Occipital lobe (tissue), 2 donors: ENCODE results near the gene MIB1. TPM values are rescaled to one million over a fixed set of nuclear protein-coding genes. Genes with fewer than 3 reads are reported as not detected.
A peak's percentile ranks its signal among the peaks of the same experiment; 100 is the strongest.

ENCODE experiments used
- DNase-seq: peaks from one replicate; lab custom pipeline; 2025; lab: John Stamatoyannopoulos, UW
- total RNA-seq: library from RNA; depleted of rRNA; stranded (reverse); fragments of >200 nt; gene quantifications from one replicate; pipeline ENCODE4 v1.2.3, GENCODE V29; 2014

MIB1 gene
- total RNA-seq, 1 donor from 2014 or later = 99.2 TPM

GRCh38 chr18:21815101-21815500, 74.5 kb downstream of the MIB1 start:
- DNase-seq = no peak

- DNase-seq = no peak
Measured at GRCh38 chr18:21820033-21820810, 79.6 kb downstream of the MIB1 start.

GRCh38 chr18:21820811-21821143, 80.2 kb downstream of the MIB1 start:
- DNase-seq = no peak

- DNase-seq = no peak
Measured at GRCh38 chr18:21823848-21824247, 83.3 kb downstream of the MIB1 start.

- no peak for DNase-seq
Measured at GRCh38 chr18:21826196-21826595, 85.6 kb downstream of the MIB1 start.

- no peak for DNase-seq
Measured at GRCh38 chr18:21826641-21827302, 86.2 kb downstream of the MIB1 start.

GRCh38 chr18:21830532-21830931, 89.9 kb downstream of the MIB1 start:
- no peak for DNase-seq

- peak; percentile 41 for DNase-seq
Measured at GRCh38 chr18:21831413-21831831, 90.8 kb downstream of the MIB1 start.

- DNase-seq = no peak
Measured at GRCh38 chr18:21833604-21834298, 93.2 kb downstream of the MIB1 start.

GRCh38 chr18:21834299-21834660, 93.7 kb downstream of the MIB1 start:
- DNase-seq = no peak

GRCh38 chr18:21841570-21841969, 101.0 kb downstream of the MIB1 start:
- no peak for DNase-seq

- DNase-seq = no peak
Measured at GRCh38 chr18:21843341-21843740, 102.7 kb downstream of the MIB1 start.

GRCh38 chr18:21851327-21851961, 110.9 kb downstream of the MIB1 start:
- no peak for DNase-seq

GRCh38 chr18:21853016-21853415, 112.4 kb downstream of the MIB1 start:
- DNase-seq = no peak

GRCh38 chr18:21853775-21854552, 113.4 kb downstream of the MIB1 start:
- no peak for DNase-seq

- DNase-seq = no peak
Measured at GRCh38 chr18:21855432-21855831, 114.8 kb downstream of the MIB1 start.

GRCh38 chr18:21857871-21858270, 117.3 kb downstream of the MIB1 start:
- no peak for DNase-seq

GRCh38 chr18:21858544-21858943, 118.0 kb downstream of the MIB1 start:
- DNase-seq = no peak

- DNase-seq = no peak
Measured at GRCh38 chr18:21864386-21864785, 123.8 kb downstream of the MIB1 start.

- no peak for DNase-seq
Measured at GRCh38 chr18:21865043-21865442, 124.5 kb downstream of the MIB1 start.

- no peak for DNase-seq
Measured at GRCh38 chr18:21868770-21869169, 128.2 kb downstream of the MIB1 start.
